ENCODE measurements around the gene HIGD1C.
A peak's percentile ranks its signal among the peaks of the same experiment; 100 is the strongest.

HIGD1C gene

DNA sequence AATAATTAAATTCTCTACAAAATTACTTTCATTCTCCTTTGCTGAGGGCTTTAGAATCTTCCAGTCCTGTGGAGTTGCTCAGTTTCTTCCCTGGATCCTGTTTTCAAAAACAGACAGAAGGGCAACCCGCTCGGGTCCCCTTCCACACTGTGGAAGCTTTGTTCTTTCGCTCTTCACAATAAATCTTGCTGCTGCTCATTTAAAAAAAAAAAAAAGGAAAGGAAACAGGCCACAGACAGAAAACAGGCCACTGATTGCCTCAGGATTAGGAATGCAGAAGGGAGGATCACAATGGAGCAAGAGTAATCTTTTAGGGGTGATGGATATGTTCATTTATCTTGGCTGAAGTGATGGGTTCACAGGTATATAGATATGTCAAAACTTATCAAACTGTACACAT is 29.5 kb upstream of the HIGD1C start:
- H3K4me3 ChIP-seq (ENCODE audit: low read length), result no peak overlapping the region
- H3K9me2 ChIP-seq (replicated peaks; ENCODE audit: control insufficient read depth, low read length), result no peaks in the 10 kb centered on the region
- H3K27ac ChIP-seq (ENCODE audit: low read depth, low read length), result peak overlapping the region; percentile 93; the same call in 1 of the 2 replicates
- H3K27me3 ChIP-seq (ENCODE audit: control insufficient read depth, low read length), result no peaks in the 10 kb centered on the region
- TF ChIP-seq EZH2phosphoT487 (IDR thresholded peaks at IDR 0.05; ENCODE audit: borderline replicate concordance, low read length), result no peak
- TF ChIP-seq CTCF (IDR thresholded peaks at IDR 0.05; ENCODE audit: low read depth, low read length, poor library complexity, severe bottlenecking), result no peak
- H3K36me3 ChIP-seq (ENCODE audit: control insufficient read depth, low read length), result no peaks in the 10 kb centered on the region
- peaks cover 4% of the 10 kb centered on the region for H3K9me3 ChIP-seq (ENCODE audit: control insufficient read depth, insufficient read depth, low read length)
- peak overlapping the region; percentile 84 for H3K4me2 ChIP-seq (ENCODE audit: low read length)
- H4K20me1 ChIP-seq (ENCODE audit: control insufficient read depth, insufficient read depth, low read depth, low read length), result no peaks in the 10 kb centered on the region
- no peaks in the 10 kb centered on the region for H3K79me2 ChIP-seq (ENCODE audit: control insufficient read depth, low read length)
- peaks cover 54% of the 10 kb centered on the region for H3K4me1 ChIP-seq (ENCODE audit: control insufficient read depth, low read length)
- H3F3A ChIP-seq (ENCODE audit: control insufficient read depth, insufficient read depth), result peaks cover 19% of the 10 kb centered on the region

- Histone ChIP-seq H3K4me2 (ENCODE audit: low read length) (peak overlapping the region; percentile 84), H3K27me3 (ENCODE audit: control insufficient read depth, low read length) (no peaks in the 10 kb centered on the region), H3K4me1 (ENCODE audit: control insufficient read depth, low read length) (peaks cover 62% of the 10 kb centered on the region), H3K4me3 (ENCODE audit: low read length) (peak overlapping the region; percentile 70), H3K79me2 (ENCODE audit: control insufficient read depth, low read length) (no peaks in the 10 kb centered on the region), H3K27ac (ENCODE audit: low read depth, low read length) (peak overlapping the region; percentile 93), H3K9me3 (ENCODE audit: control insufficient read depth, insufficient read depth, low read length) (no peaks in the 10 kb centered on the region), H3F3A (ENCODE audit: control insufficient read depth, insufficient read depth) (peaks cover 19% of the 10 kb centered on the region), H3K36me3 (ENCODE audit: control insufficient read depth, low read length) (no peaks in the 10 kb centered on the region), H4K20me1 (ENCODE audit: control insufficient read depth, insufficient read depth, low read depth, low read length) (no peaks in the 10 kb centered on the region), H3K9me2 (replicated peaks; ENCODE audit: control insufficient read depth, low read length) (no peaks in the 10 kb centered on the region)
- no peak for TF ChIP-seq EZH2phosphoT487 (IDR thresholded peaks at IDR 0.05; ENCODE audit: borderline replicate concordance, low read length)
- no peak for TF ChIP-seq CTCF (IDR thresholded peaks at IDR 0.05; ENCODE audit: low read depth, low read length, poor library complexity, severe bottlenecking)
Observed at GRCh38 chr12:50923361-50924130, 28.8 kb upstream of the HIGD1C start.

- TF ChIP-seq EZH2phosphoT487 (IDR thresholded peaks at IDR 0.05; ENCODE audit: borderline replicate concordance, low read length) (no peak), CTCF (IDR thresholded peaks at IDR 0.05; ENCODE audit: low read depth, low read length, poor library complexity, severe bottlenecking) (no peak)
- Histone ChIP-seq H3K36me3 (ENCODE audit: control insufficient read depth, low read length) (no peaks in the 10 kb centered on the region), H4K20me1 (ENCODE audit: control insufficient read depth, insufficient read depth, low read depth, low read length) (no peaks in the 10 kb centered on the region), H3K4me1 (ENCODE audit: control insufficient read depth, low read length) (peaks cover 62% of the 10 kb centered on the region), H3K4me2 (ENCODE audit: low read length) (peak overlapping the region; percentile 84), H3K9me2 (replicated peaks; ENCODE audit: control insufficient read depth, low read length) (no peaks in the 10 kb centered on the region), H3K79me2 (ENCODE audit: control insufficient read depth, low read length) (no peaks in the 10 kb centered on the region), H3F3A (ENCODE audit: control insufficient read depth, insufficient read depth) (peaks cover 19% of the 10 kb centered on the region), H3K9me3 (ENCODE audit: control insufficient read depth, insufficient read depth, low read length) (no peaks in the 10 kb centered on the region), H3K4me3 (ENCODE audit: low read length) (peak overlapping the region; percentile 70), H3K27me3 (ENCODE audit: control insufficient read depth, low read length) (no peaks in the 10 kb centered on the region), H3K27ac (ENCODE audit: low read depth, low read length) (peak overlapping the region; percentile 93)
Observed at GRCh38 chr12:50924131-50924438, 28.3 kb upstream of the HIGD1C start.
